Nephron (organoid): ENCODE measurements around the gene PSMD10.
A peak's percentile ranks its signal among the peaks of the same experiment; 100 is the strongest.

Experiments
- H3K27ac Mint-ChIP-seq, 3 experiments: 2 replicates each; pipeline ENCODE4 v1.8.0; 2020; ENCODE audit warnings: mixed read lengths in 3 of 3, mild to moderate bottlenecking in 2 of 3, moderate library complexity in 1 of 3
- H3K27me3 Mint-ChIP-seq: 2 replicates; pipeline ENCODE4 v1.8.0; 2021; ENCODE audit warnings: low read depth, mild to moderate bottlenecking, moderate library complexity, mixed read lengths
- H3K36me3 Mint-ChIP-seq: 2 replicates; pipeline ENCODE4 v1.8.0; 2020; ENCODE audit warnings: low read depth, mixed read lengths
- H3K4me1 Mint-ChIP-seq: 2 replicates; pipeline ENCODE4 v1.8.0; 2020; ENCODE audit warnings: mixed read lengths
- H3K4me3 Mint-ChIP-seq, 3 experiments: 2 replicates each; pipeline ENCODE4 v1.8.0; 2020; ENCODE audit warnings: mild to moderate bottlenecking in 3 of 3, mixed read lengths in 3 of 3, moderate library complexity in 2 of 3
- H3K9me3 Mint-ChIP-seq: 2 replicates; pipeline ENCODE4 v1.8.0; 2020; ENCODE audit warnings: mixed read lengths
- TF ChIP-seq, protein P1 (sequence below), 3 experiments: fragments of 200-600 bp; sonication (generic); IDR thresholded peaks; one replicate each; pipeline ENCODE4 v1.5.0; 2021; ENCODE audit warnings: antibody characterized with exemption in 3 of 3; ENCODE audit not compliant: unreplicated experiment in 3 of 3

PSMD10 gene

DNA sequence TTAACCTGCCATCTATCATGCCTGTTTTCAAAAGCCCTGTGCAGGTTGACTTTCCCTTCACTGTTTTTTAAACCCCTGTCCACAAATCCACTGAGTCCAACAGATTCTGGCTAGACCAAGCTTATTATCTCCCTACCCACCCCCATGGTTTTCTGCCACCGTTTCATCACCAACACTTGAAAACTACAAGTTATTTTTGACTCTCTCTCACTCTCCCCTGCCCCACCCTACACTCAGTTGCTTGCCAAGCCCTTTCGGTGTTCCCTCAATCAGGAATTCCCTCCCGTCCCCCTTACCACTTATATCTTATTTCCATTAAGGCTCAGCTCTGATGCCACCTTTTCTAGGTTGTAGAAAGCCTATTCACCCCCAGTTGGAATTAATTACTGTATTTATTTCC is 29.9 kb upstream of the PSMD10 start:
- peak overlapping the region in 2 of 3 experiments; percentile 5 to 17 for H3K27ac Mint-ChIP-seq
- H3K9me3 Mint-ChIP-seq = no peaks in the 10 kb centered on the region
- H3K27me3 Mint-ChIP-seq = peaks cover 3% of the 10 kb centered on the region
- H3K36me3 Mint-ChIP-seq = no peaks in the 10 kb centered on the region
- no peak overlapping the region for H3K4me3 Mint-ChIP-seq
- TF ChIP-seq, protein P1, sequence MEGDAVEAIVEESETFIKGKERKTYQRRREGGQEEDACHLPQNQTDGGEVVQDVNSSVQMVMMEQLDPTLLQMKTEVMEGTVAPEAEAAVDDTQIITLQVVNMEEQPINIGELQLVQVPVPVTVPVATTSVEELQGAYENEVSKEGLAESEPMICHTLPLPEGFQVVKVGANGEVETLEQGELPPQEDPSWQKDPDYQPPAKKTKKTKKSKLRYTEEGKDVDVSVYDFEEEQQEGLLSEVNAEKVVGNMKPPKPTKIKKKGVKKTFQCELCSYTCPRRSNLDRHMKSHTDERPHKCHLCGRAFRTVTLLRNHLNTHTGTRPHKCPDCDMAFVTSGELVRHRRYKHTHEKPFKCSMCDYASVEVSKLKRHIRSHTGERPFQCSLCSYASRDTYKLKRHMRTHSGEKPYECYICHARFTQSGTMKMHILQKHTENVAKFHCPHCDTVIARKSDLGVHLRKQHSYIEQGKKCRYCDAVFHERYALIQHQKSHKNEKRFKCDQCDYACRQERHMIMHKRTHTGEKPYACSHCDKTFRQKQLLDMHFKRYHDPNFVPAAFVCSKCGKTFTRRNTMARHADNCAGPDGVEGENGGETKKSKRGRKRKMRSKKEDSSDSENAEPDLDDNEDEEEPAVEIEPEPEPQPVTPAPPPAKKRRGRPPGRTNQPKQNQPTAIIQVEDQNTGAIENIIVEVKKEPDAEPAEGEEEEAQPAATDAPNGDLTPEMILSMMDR (IDR thresholded peaks at IDR 0.05; ENCODE audit: unreplicated experiment in 3 of 3) = no peak
- peaks cover 48% of the 10 kb centered on the region for H3K4me1 Mint-ChIP-seq

DNA sequence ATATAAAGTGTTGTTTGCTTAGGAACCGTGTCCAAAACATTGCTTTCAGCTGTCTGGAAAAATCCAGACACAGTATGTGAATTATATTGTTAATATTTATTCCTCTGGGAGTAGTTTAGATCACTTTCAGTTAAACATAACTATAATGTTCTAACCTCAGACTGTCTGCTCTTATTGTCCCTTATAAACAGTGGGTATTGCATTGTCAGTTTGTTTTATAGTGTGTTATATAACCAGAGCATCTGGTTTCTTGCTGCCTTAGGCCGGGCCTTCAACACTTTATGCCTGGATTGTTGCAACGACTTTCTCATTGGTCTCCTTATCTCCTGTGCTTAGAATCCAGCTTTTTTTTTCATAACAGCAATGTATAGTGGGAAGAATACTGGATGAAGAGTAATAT is 26.6 kb upstream of the PSMD10 start:
- H3K27ac Mint-ChIP-seq = peak overlapping the region; percentile 9 to 55 (median 23)
- H3K27me3 Mint-ChIP-seq = peaks cover 8% of the 10 kb centered on the region
- H3K4me1 Mint-ChIP-seq = peaks cover 47% of the 10 kb centered on the region
- TF ChIP-seq, protein P1 (IDR thresholded peaks at IDR 0.05; ENCODE audit: unreplicated experiment in 3 of 3) = no peak
- no peaks in the 10 kb centered on the region for H3K9me3 Mint-ChIP-seq
- no peak overlapping the region for H3K4me3 Mint-ChIP-seq
- H3K36me3 Mint-ChIP-seq = no peaks in the 10 kb centered on the region

- Mint-ChIP-seq H3K27me3 (peaks cover 5% of the 10 kb centered on the region), H3K4me1 (peaks cover 27% of the 10 kb centered on the region), H3K4me3 (no peak overlapping the region), H3K36me3 (no peaks in the 10 kb centered on the region), H3K27ac (no peak overlapping the region), H3K9me3 (peaks cover 5% of the 10 kb centered on the region)
- TF ChIP-seq, protein P1 (IDR thresholded peaks at IDR 0.05; ENCODE audit: unreplicated experiment in 3 of 3) = no peak
These were observed 23.2 kb upstream of the PSMD10 start for GRCh38 chrX:108114541-108114940.

DNA sequence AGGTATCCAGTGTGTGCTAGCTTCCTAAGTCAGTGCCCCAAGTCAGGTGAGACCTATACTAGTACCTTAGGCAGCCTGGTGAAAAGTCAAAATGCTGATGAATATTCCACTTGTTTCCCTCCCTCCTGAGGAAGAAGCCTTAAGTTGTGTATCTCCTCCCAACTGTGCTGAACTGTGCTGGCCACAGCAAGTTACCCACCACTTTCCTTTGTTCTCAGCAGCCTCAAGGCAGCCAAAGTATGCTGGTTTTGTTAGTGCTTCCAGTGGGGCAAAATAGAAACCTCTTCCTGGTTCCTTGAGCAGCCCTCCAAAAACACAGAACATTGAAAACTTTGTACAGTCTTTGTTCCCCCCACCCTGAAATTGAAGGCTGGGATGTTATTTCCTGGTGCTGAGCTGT is 14.1 kb upstream of the PSMD10 start:
- TF ChIP-seq, protein P1 (IDR thresholded peaks at IDR 0.05; ENCODE audit: unreplicated experiment in 3 of 3) = no peak
- H3K9me3 Mint-ChIP-seq = peaks cover 14% of the 10 kb centered on the region
- H3K4me1 Mint-ChIP-seq = no peaks in the 10 kb centered on the region
- H3K27me3 Mint-ChIP-seq = peaks cover 3% of the 10 kb centered on the region
- no peak overlapping the region for H3K27ac Mint-ChIP-seq
- no peak overlapping the region for H3K4me3 Mint-ChIP-seq
- H3K36me3 Mint-ChIP-seq = no peaks in the 10 kb centered on the region

DNA sequence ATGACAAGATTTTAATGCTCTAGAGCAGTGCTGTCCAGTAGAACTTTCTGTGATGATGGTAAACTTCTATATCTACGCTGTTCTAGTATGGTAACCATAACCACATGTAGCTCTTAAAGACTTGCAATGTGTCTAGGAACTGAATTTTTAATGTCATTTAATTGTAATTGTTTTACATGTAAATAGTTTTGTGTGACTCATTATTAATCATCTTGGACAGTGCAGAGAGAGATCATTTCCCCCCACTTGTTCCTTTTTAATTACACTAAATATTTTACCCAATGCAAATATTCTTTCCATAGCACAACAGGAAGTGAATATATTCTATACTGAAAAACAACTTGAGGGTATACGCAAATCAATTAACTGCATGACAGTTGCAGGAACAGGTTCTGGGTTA is 6.0 kb upstream of the PSMD10 start:
- TF ChIP-seq, protein P1 (IDR thresholded peaks at IDR 0.05; ENCODE audit: unreplicated experiment in 3 of 3) = no peak
- no peaks in the 10 kb centered on the region for H3K36me3 Mint-ChIP-seq

GRCh38 chrX:108091878-108092291 is 543 bp upstream of the PSMD10 start:
- Mint-ChIP-seq H3K27me3 (no peaks in the 10 kb centered on the region), H3K4me3 (no peak overlapping the region), H3K36me3 (peaks cover 6% of the 10 kb centered on the region), H3K9me3 (no peaks in the 10 kb centered on the region), H3K4me1 (peaks cover 14% of the 10 kb centered on the region), H3K27ac (no peak overlapping the region)
- TF ChIP-seq, protein P1 (IDR thresholded peaks at IDR 0.05; ENCODE audit: unreplicated experiment in 3 of 3) = no peak

More for the DNA sequence above, 6.0 kb upstream of the PSMD10 start:
- H3K27ac Mint-ChIP-seq = no peak overlapping the region
- H3K4me3 Mint-ChIP-seq = no peak overlapping the region
- no peaks in the 10 kb centered on the region for H3K9me3 Mint-ChIP-seq
- no peaks in the 10 kb centered on the region for H3K4me1 Mint-ChIP-seq
- no peaks in the 10 kb centered on the region for H3K27me3 Mint-ChIP-seq
